ENCODE data around the gene ZNF70. TPM values are rescaled to one million over a fixed set of nuclear protein-coding genes. Genes with fewer than 3 reads are reported as not detected.

Gene ZNF70
- total RNA-seq, 4 donors from 2014 or later, result 3.1 to 6.5 (median 5.4) TPM

DNA sequence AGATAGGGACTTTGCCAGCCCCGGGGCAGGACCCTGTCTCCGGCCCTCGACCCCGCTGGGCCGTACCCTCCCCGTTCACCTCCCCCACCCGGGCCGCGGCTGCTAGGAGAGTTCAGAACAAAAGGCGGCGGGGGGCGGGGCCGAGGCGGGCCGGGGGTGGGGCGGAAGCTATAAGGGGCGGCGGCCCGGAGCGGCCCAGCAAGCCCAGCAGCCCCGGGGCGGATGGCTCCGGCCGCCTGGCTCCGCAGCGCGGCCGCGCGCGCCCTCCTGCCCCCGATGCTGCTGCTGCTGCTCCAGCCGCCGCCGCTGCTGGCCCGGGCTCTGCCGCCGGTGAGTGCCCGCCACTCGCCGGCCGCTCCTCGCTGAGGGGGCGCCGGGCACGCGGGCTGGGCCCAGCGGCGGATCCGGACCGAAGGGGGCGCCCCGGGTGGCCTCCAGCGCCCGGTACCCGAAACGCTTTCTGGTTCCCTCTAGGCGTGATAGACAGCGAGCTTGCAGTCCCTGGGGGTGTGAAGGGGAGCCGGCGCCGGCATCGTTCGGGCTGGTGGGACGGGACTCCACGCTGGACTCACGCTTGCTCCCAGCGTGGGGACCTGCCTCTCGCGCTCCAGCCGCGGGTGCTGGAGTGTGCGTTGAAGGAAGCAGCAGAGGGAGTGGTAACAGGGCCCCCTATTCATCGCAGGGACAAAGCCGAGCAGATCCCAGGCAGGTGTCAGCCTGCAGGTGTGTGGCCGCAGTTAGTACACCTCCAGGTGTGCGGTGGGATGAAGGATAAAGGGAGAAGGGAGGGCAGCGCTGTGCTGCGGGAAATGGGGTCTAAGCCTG, 21.9 kb upstream of the ZNF70 start, which contains the start of gene MMP11:
MMP11 (plus strand) TSS at position 201 of the 825 bp plus-strand sequence; CDS start at position 223, 22 bp downstream.
- Histone ChIP-seq H3K27me3 (no peaks in the 10 kb centered on the region), H3K4me3 (peak within 1 kb of the TSS; percentile 63 to 72 (median 67)), H3K9me3 (no peaks in the 10 kb centered on the region), H3K27ac (replicated peaks in 1 of 4) (peak within 1 kb of the TSS; percentile 69 to 79 (median 74)), H3K36me3 (no peaks in the 10 kb centered on the region), H3K4me1 (peaks cover 48 to 83% (median 75%) of the 10 kb centered on the region in 4 donors)
- 25% methylated on average over 9 of the region's 79 CpGs for WGBS
- intact Hi-C loops (cut with DNase I), result no loop called here
- TF ChIP-seq EP300 (IDR thresholded peaks at IDR 0.05) (no peak), CTCF (IDR thresholded peaks at IDR 0.05) (peak in 2 of 3 experiments; percentile 3 to 10)
- no peak for DNase-seq (ENCODE audit: extremely low spot score)

GRCh38 chr22:23772315-23772648, 21.4 kb upstream of the ZNF70 start:
- H3K4me1 ChIP-seq, result peaks cover 46 to 82% (median 74%) of the 10 kb centered on the region in 4 donors
- peak overlapping the region; percentile 63 to 72 (median 67) for H3K4me3 ChIP-seq
- no peak for DNase-seq (ENCODE audit: extremely low spot score)
- H3K27ac ChIP-seq (replicated peaks in 1 of 4), result peak overlapping the region; percentile 69 to 79 (median 74)
- H3K9me3 ChIP-seq, result no peaks in the 10 kb centered on the region
- whole genome bisulfite sequencing, result 22% methylated on average over 3 of the region's 6 CpGs
- H3K27me3 ChIP-seq, result no peaks in the 10 kb centered on the region
- TF ChIP-seq EP300 (IDR thresholded peaks at IDR 0.05), result no peak
- TF ChIP-seq POLR2A (IDR thresholded peaks at IDR 0.05; ENCODE audit: low read depth), result no peak
- TF ChIP-seq CTCF (IDR thresholded peaks at IDR 0.05), result no peak
- no peaks in the 10 kb centered on the region for H3K36me3 ChIP-seq
- intact Hi-C loops (cut with DNase I), result no loop called here

GRCh38 chr22:23769321-23769965, 18.5 kb upstream of the ZNF70 start:
- no peak for DNase-seq (ENCODE audit: extremely low spot score)
- peaks cover 55 to 96% (median 90%) of the 10 kb centered on the region in 4 donors for H3K4me1 ChIP-seq
- WGBS, result 72% methylated on average over 5 of the region's 6 CpGs
- peaks cover 0 to 18% (median 2%) of the 10 kb centered on the region in 4 donors for H3K36me3 ChIP-seq
- H3K27me3 ChIP-seq, result no peaks in the 10 kb centered on the region
- no peak overlapping the region for H3K4me3 ChIP-seq
- no peak for TF ChIP-seq POLR2A (IDR thresholded peaks at IDR 0.05; ENCODE audit: low read depth)
- no peak for TF ChIP-seq EP300 (IDR thresholded peaks at IDR 0.05)
- no peak for TF ChIP-seq POLR2AphosphoS5 (IDR thresholded peaks at IDR 0.05)
- TF ChIP-seq CTCF (IDR thresholded peaks at IDR 0.05), result no peak
- peak overlapping the region in 3 of 4 donors; percentile 89 to 91 (median 91) for H3K27ac ChIP-seq (replicated peaks in 1 of 4)
- no peaks in the 10 kb centered on the region for H3K9me3 ChIP-seq
- intact Hi-C loops (cut with DNase I), result loop anchor here (2.0 to 10.0 kb wide), 3 partner anchors 17 to 225 kb away; partner anchors contain the start of gene SMARCB1

DNA sequence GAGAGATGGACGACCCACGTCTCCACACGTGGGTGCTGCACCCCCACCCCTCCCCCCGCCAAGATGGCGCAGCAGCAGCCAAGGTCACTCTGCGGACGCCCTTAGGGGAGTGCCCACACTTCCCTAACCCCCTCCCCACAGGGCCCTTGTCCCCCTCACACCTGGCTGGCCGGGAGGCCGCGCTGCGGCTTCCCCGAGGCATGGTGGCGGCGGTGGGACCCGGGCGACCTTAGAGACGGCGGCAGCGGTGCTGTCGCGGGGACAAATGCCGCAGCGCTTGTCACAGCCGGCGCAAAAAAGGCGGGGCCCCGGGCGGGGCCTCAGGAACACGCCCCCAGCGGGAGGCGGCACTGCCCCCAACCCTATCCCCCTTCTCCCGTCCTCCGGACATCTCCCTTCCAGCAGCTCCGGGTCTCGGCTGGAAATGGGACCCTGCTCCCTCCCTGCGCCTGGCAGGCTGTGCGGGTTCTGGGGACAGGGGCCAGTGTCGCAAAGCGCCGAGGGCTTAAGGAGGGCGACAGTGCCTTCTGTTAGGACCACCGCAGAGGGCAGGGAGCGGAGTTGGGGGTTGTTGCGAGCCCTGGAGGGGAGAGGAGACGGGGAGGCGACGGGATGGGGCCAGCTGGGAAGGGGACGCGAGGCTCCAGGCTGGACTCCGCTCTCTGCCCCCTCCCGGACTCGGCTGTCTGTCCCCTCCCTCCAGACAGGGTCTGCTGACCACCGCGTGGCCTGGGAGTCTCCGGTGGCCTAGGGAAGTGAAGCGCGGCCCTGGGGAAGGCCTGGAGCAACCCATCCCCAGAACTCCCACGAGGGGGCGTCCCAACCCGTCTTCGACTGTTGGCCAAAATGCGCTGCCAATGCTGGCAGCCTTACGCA, 17.0 kb upstream of the ZNF70 start, which contains the start of gene CHCHD10:
CHCHD10 (minus strand) TSS at position 300 of the 876 bp plus-strand sequence; CDS start at position 202, 98 bp downstream.
- H3K4me3 ChIP-seq, result peak within 1 kb of the TSS; percentile 63 to 72 (median 71)
- WGBS, result 1% methylated on average over 18 of the region's 63 CpGs
- H3K36me3 ChIP-seq, result peaks cover 0 to 21% (median 2%) of the 10 kb centered on the region in 4 donors
- H3K27me3 ChIP-seq, result no peaks in the 10 kb centered on the region
- no peaks in the 10 kb centered on the region for H3K9me3 ChIP-seq
- intact Hi-C loops (cut with DNase I), result loop anchor here (2.0 to 10.0 kb wide), 3 partner anchors 19 to 223 kb away; partner anchors contain the start of gene SMARCB1
- peak; percentile 53 to 79 for TF ChIP-seq POLR2AphosphoS5 (IDR thresholded peaks at IDR 0.05)
- no peak for TF ChIP-seq EP300 (IDR thresholded peaks at IDR 0.05)
- TF ChIP-seq CTCF (IDR thresholded peaks at IDR 0.05), result peak; percentile 79 to 89 (median 86)
- peak; percentile 79 for TF ChIP-seq POLR2A (IDR thresholded peaks at IDR 0.05; ENCODE audit: low read depth)
- peaks cover 52 to 96% (median 90%) of the 10 kb centered on the region in 4 donors for H3K4me1 ChIP-seq
- DNase-seq (ENCODE audit: extremely low spot score), result peak; percentile 95
- H3K27ac ChIP-seq (replicated peaks in 1 of 4), result peak within 1 kb of the TSS; percentile 87 to 91 (median 90)
